K562 (cell line): ENCODE data around the gene ESR2. TPM values are rescaled to one million over a fixed set of nuclear protein-coding genes. Genes with fewer than 3 reads are reported as not detected.
A peak's percentile ranks its signal among the peaks of the same experiment; 100 is the strongest.

Experiments
- BCOR ChIP-seq: fragments of 450-650 bp; IDR thresholded peaks from 2 replicates; pipeline ENCODE4 v1.6.1; 2016
- CTBP1 ChIP-seq: fragments of 450-650 bp; IDR thresholded peaks from 2 replicates; pipeline ENCODE4 v1.6.1; 2016; ENCODE audit warnings: borderline replicate concordance
- DPF2 ChIP-seq: fragments of 450-650 bp; IDR thresholded peaks from 2 replicates; pipeline ENCODE4 v1.6.1; 2016
- GTF2A2 ChIP-seq: IDR thresholded peaks from 2 replicates; pipeline ENCODE4 v1.6.1; 2016; ENCODE audit warnings: mild to moderate bottlenecking, missing genetic modification characterization, missing compliant biosample characterization
- IRF9 ChIP-seq: fragments of 450-650 bp; IDR thresholded peaks from 2 replicates; pipeline ENCODE4 v1.6.1; 2016; ENCODE audit warnings: missing biosample characterization, missing genetic modification characterization
- MAFF ChIP-seq: IDR thresholded peaks from 2 replicates; pipeline ENCODE4 v1.6.1; 2012; ENCODE audit warnings: low read length, improper control_type of control experiment
- MECOM ChIP-seq: fragments of 250-450 bp; sonication (Bioruptor Pico); IDR thresholded peaks from 2 replicates; pipeline ENCODE4 v1.8.0; 2022; ENCODE audit warnings: inconsistent platforms
- MTF1 ChIP-seq: fragments of 250-450 bp; sonication (Bioruptor Pico); IDR thresholded peaks from 2 replicates; pipeline ENCODE4 v1.9.0; 2021; ENCODE audit warnings: moderate library complexity, mild to moderate bottlenecking, inconsistent platforms, borderline replicate concordance
- NBN ChIP-seq: fragments of 450-650 bp; IDR thresholded peaks from 2 replicates; pipeline ENCODE4 v1.6.1; 2016; ENCODE audit warnings: low read depth, mild to moderate bottlenecking
- NCOR1 ChIP-seq: fragments of 450-650 bp; IDR thresholded peaks from 2 replicates; pipeline ENCODE4 v1.6.1; 2016; ENCODE audit warnings: mild to moderate bottlenecking, moderate library complexity
- NFXL1 ChIP-seq: fragments of 450-650 bp; formaldehyde crosslinking; IDR thresholded peaks from 2 replicates; pipeline ENCODE4 v1.4.0; 2021; ENCODE audit warnings: mild to moderate bottlenecking
- RBM15 ChIP-seq: fragments of 200-400 bp; formaldehyde crosslinking; IDR thresholded peaks from 2 replicates; pipeline ENCODE4 v1.6.1; 2018; ENCODE audit warnings: mild to moderate bottlenecking, low read length, moderate library complexity; ENCODE audit not compliant: insufficient read depth
- RCOR1 ChIP-seq, 2 experiments: IDR thresholded peaks; 2 replicates each; pipeline ENCODE4 v1.6.1; 2012; ENCODE audit warnings: low read depth in 2 of 2, low read length in 2 of 2, borderline replicate concordance in 1 of 2, improper control_type of control experiment in 1 of 2
- RFX7 ChIP-seq: fragments of 250-450 bp; sonication (Bioruptor Pico); IDR thresholded peaks from 2 replicates; pipeline ENCODE4 v1.5.1; 2021; ENCODE audit warnings: mild to moderate bottlenecking
- ZNF277 ChIP-seq: fragments of 250-450 bp; sonication (Bioruptor Pico); IDR thresholded peaks from 2 replicates; pipeline ENCODE4 v1.8.0; 2022; ENCODE audit warnings: inconsistent platforms, mild to moderate bottlenecking, moderate library complexity, borderline replicate concordance
- ZNF318 ChIP-seq, 2 experiments: fragments of 450-650 bp; IDR thresholded peaks; 2 replicates each; pipeline ENCODE4 v1.6.1; 2016; ENCODE audit warnings: mild to moderate bottlenecking in 2 of 2, borderline replicate concordance in 1 of 2, low read depth in 1 of 2, moderate library complexity in 1 of 2
- ZNF551 ChIP-seq: fragments of 250-450 bp; sonication (Bioruptor Pico); IDR thresholded peaks from 2 replicates; pipeline ENCODE4 v1.5.0; 2021; ENCODE audit warnings: mild to moderate bottlenecking, moderate library complexity
- polyA plus RNA-seq, 8 experiments: library from polyadenylated mRNA; depleted of rRNA in 4 of 8; stranded (reverse) in 5 of 8; unstranded in 3 of 8; fragments of >200 nt; fragmentation: Nextera tagmentation in 2 of 8; fragmentation: Illumina TruSeq in 1 of 8; extraction: Ambion mirVana in 2 of 8; extraction: Trizol in 1 of 8; gene quantifications; 2 replicates each; pipeline versions ENCODE4 v1.2.1 to v1.2.3, GENCODE V29; 2011 to 2014; ENCODE audit warnings: inconsistent platforms in 1 of 8, missing spikeins in 1 of 8
- total RNA-seq, 7 experiments: library from RNA; depleted of rRNA in 6 of 7; stranded (reverse); fragments of >200 nt in 6 of 7; fragmentation: Illumina TruSeq in 2 of 7; extraction: Trizol in 2 of 7; gene quantifications; 2 replicates each; pipeline versions ENCODE4 v1.2.1 to v1.2.3, GENCODE V29; 2011 to 2021; ENCODE audit warnings: low replicate concordance in 1 of 7

ESR2 gene
- total and polyA plus RNA-seq, 9 of the 15 experiments (the other 6 are each of a cell fraction or from before 2014, with no cell fraction given), result 0.07 to 3.8 (median 2.0) TPM

GRCh38 chr14:64279704-64280668 is 14.2 kb downstream of the ESR2 start (continued):
- no peak for TF ChIP-seq MTF1 (CRISPR knock-in tag)
- no peak for TF ChIP-seq ZNF551
- TF ChIP-seq NFXL1, result no peak
- peak in 1 of 2 experiments; percentile 77; a peak in 2 of 4 replicates for TF ChIP-seq RCOR1 (IDR thresholded peaks at IDR 0.05; ENCODE audit: borderline replicate concordance in 1 of 2, low read depth in 2 of 2, low read length in 2 of 2)
- TF ChIP-seq NBN, result no peak
- TF ChIP-seq MAFF, result peak; percentile 31; the same call in 1 of the 2 replicates
- TF ChIP-seq DPF2, result peak; percentile 88
- no peak for TF ChIP-seq BCOR
- no peak for TF ChIP-seq ZNF277 (CRISPR knock-in tag)
- peak; percentile 63 for TF ChIP-seq NCOR1
- TF ChIP-seq ZNF318 (IDR thresholded peaks at IDR 0.05; ENCODE audit: borderline replicate concordance in 1 of 2, low read depth in 1 of 2), result no peak
- TF ChIP-seq MECOM (CRISPR knock-in tag), result no peak
- no peak for TF ChIP-seq RBM15
- TF ChIP-seq IRF9, result no peak
- no peak for TF ChIP-seq GTF2A2 (tag)
- no peak for TF ChIP-seq RFX7 (CRISPR knock-in tag)
- TF ChIP-seq CTBP1, result peak; percentile 75
